HepG2 (cell line): ENCODE measurements around the gene MYH9. TPM values are rescaled to one million over a fixed set of nuclear protein-coding genes. Genes with fewer than 3 reads are reported as not detected.

Experiments
- ATF7-NPFF ChIP-seq: sonication (generic); formaldehyde crosslinking; IDR thresholded peaks from 2 replicates; pipeline ENCODE4 v1.8.1; 2023; ENCODE audit warnings: mild to moderate bottlenecking, low read depth, missing genetic modification reagents, moderate library complexity
- BCL6 ChIP-seq: IDR thresholded peaks from 2 replicates; pipeline ENCODE4 v1.6.1; 2016; ENCODE audit warnings: missing genetic modification reagents, missing compliant biosample characterization
- CAMTA2 ChIP-seq: sonication (generic); formaldehyde crosslinking; IDR thresholded peaks from 2 replicates; pipeline ENCODE4 v1.4.0; 2020; ENCODE audit warnings: mild to moderate bottlenecking, missing genetic modification reagents, borderline replicate concordance
- CCDC6 ChIP-seq: sonication (generic); formaldehyde crosslinking; IDR thresholded peaks from 2 replicates; pipeline ENCODE4 v1.8.1; 2022; ENCODE audit warnings: mild to moderate bottlenecking, missing genetic modification reagents, moderate library complexity
- FOXK1 ChIP-seq: sonication (generic); formaldehyde crosslinking; IDR thresholded peaks from 2 replicates; pipeline ENCODE4 v1.4.0; 2020; ENCODE audit warnings: low read depth, missing genetic modification reagents, borderline replicate concordance
- JDP2 ChIP-seq: sonication (generic); formaldehyde crosslinking; IDR thresholded peaks from 2 replicates; pipeline ENCODE4 v1.8.1; 2022; ENCODE audit warnings: missing genetic modification reagents, borderline replicate concordance
- KAT2B ChIP-seq: fragments of 150-350 bp; IDR thresholded peaks from 2 replicates; pipeline ENCODE4 v1.6.1; 2014; ENCODE audit warnings: low read depth, low read length, borderline replicate concordance
- MXI1 ChIP-seq: IDR thresholded peaks from 3 replicates; pipeline ENCODE4 v1.6.1; 2012; ENCODE audit warnings: low read depth, low read length, inconsistent platforms, borderline replicate concordance
- NFYB ChIP-seq: sonication (generic); formaldehyde crosslinking; IDR thresholded peaks from 2 replicates; pipeline ENCODE4 v1.4.0; 2020; ENCODE audit warnings: missing genetic modification reagents
- RORA ChIP-seq: sonication (generic); formaldehyde crosslinking; IDR thresholded peaks from 2 replicates; pipeline ENCODE4 v1.5.0; 2020; ENCODE audit warnings: mild to moderate bottlenecking, missing genetic modification reagents, moderate library complexity
- SETDB1 ChIP-seq: sonication (generic); formaldehyde crosslinking; IDR thresholded peaks from 2 replicates; pipeline ENCODE4 v1.5.1; 2020; ENCODE audit warnings: missing genetic modification reagents, mild to moderate bottlenecking, borderline replicate concordance
- SNAI1 ChIP-seq: sonication (generic); formaldehyde crosslinking; IDR thresholded peaks from 2 replicates; pipeline ENCODE4 v1.5.0; 2020; ENCODE audit warnings: mild to moderate bottlenecking, missing genetic modification reagents, borderline replicate concordance
- SYNCRIP ChIP-seq: fragments of 200-400 bp; formaldehyde crosslinking; IDR thresholded peaks from 2 replicates; pipeline ENCODE4 v1.6.1; 2018; ENCODE audit warnings: mild to moderate bottlenecking, low read depth, low read length; ENCODE audit not compliant: insufficient read depth
- U2AF2 ChIP-seq: fragments of 200-400 bp; formaldehyde crosslinking; IDR thresholded peaks from 2 replicates; pipeline ENCODE4 v1.6.1; 2017; ENCODE audit warnings: low read depth, mild to moderate bottlenecking, low read length
- XBP1 ChIP-seq: sonication (generic); formaldehyde crosslinking; IDR thresholded peaks from 2 replicates; pipeline ENCODE4 v1.5.0; 2020; ENCODE audit warnings: missing genetic modification reagents
- YY1 ChIP-seq: IDR thresholded peaks from 2 replicates; pipeline ENCODE4 v1.6.1; 2011; ENCODE audit warnings: low read length, low read depth, moderate library complexity, mild to moderate bottlenecking; ENCODE audit not compliant: insufficient read depth, insufficient replicate concordance
- ZFP36L2 ChIP-seq: sonication (generic); formaldehyde crosslinking; IDR thresholded peaks from 2 replicates; pipeline ENCODE4 v1.4.0; 2020; ENCODE audit warnings: missing genetic modification reagents
- ZNF367 ChIP-seq: sonication (generic); formaldehyde crosslinking; IDR thresholded peaks from 2 replicates; pipeline ENCODE4 v1.4.0; 2020; ENCODE audit warnings: missing genetic modification reagents, borderline replicate concordance
- ZNF446 ChIP-seq: sonication (generic); formaldehyde crosslinking; IDR thresholded peaks from 2 replicates; pipeline ENCODE4 v1.5.0; 2020; ENCODE audit warnings: mild to moderate bottlenecking, missing genetic modification reagents
- ZNF589 ChIP-seq: sonication (generic); formaldehyde crosslinking; conservative IDR thresholded peaks from 2 replicates; pipeline ENCODE4 v1.8.0; 2022; ENCODE audit warnings: mild to moderate bottlenecking, moderate library complexity, missing genetic modification reagents
- ZNF598 ChIP-seq: sonication (generic); formaldehyde crosslinking; IDR thresholded peaks from 2 replicates; pipeline ENCODE4 v1.5.1; 2020; ENCODE audit warnings: mild to moderate bottlenecking, missing genetic modification reagents, borderline replicate concordance
- ZNF749 ChIP-seq: sonication (generic); formaldehyde crosslinking; IDR thresholded peaks from 2 replicates; pipeline ENCODE4 v1.8.0; 2022; ENCODE audit warnings: mild to moderate bottlenecking, missing genetic modification reagents, moderate library complexity, borderline replicate concordance
- polyA plus RNA-seq, 8 experiments: library from polyadenylated mRNA; depleted of rRNA in 3 of 8; stranded (reverse) in 7 of 8; unstranded in 1 of 8; fragments of >200 nt; fragmentation: Illumina TruSeq in 4 of 8; extraction: Trizol in 4 of 8; gene quantifications; 2 replicates each; pipeline versions ENCODE4 v1.2.1 to v1.2.3, GENCODE V29; 2011 to 2016; ENCODE audit warnings: low read depth in 4 of 8, missing spikeins in 1 of 8, mixed read lengths in 1 of 8; ENCODE audit not compliant: insufficient read depth in 1 of 8
- total RNA-seq, 5 experiments: library from RNA; depleted of rRNA; stranded (reverse); fragments of >200 nt; fragmentation: Illumina TruSeq; extraction: Trizol; gene quantifications; 2 replicates each; pipeline ENCODE4 v1.2.3, GENCODE V29; 2016; ENCODE audit warnings: low read depth in 1 of 5
- TF ChIP-seq, protein P1 (sequence below): IDR thresholded peaks from 2 replicates; pipeline ENCODE4 v1.6.1; 2016; ENCODE audit warnings: low read depth, borderline replicate concordance
- TF ChIP-seq, protein P2 (sequence below): sonication (generic); formaldehyde crosslinking; IDR thresholded peaks from 2 replicates; pipeline ENCODE4 v1.9.0; 2022; ENCODE audit warnings: low read depth, missing genetic modification reagents
- TF ChIP-seq, protein P3 (sequence below): sonication (generic); formaldehyde crosslinking; IDR thresholded peaks from 2 replicates; pipeline ENCODE4 v1.8.0; 2022; ENCODE audit warnings: missing genetic modification reagents, mild to moderate bottlenecking, borderline replicate concordance
- TF ChIP-seq, protein P4 (sequence below): sonication (generic); formaldehyde crosslinking; IDR thresholded peaks from 2 replicates; pipeline ENCODE4 v1.8.0; 2022; ENCODE audit warnings: mild to moderate bottlenecking, missing genetic modification reagents, moderate library complexity

MYH9 gene
- total and polyA plus RNA-seq, 2 of the 13 experiments (the other 11 are each of a cell fraction or from before 2014, with no cell fraction given) = 50.7 to 98.5 TPM

DNA sequence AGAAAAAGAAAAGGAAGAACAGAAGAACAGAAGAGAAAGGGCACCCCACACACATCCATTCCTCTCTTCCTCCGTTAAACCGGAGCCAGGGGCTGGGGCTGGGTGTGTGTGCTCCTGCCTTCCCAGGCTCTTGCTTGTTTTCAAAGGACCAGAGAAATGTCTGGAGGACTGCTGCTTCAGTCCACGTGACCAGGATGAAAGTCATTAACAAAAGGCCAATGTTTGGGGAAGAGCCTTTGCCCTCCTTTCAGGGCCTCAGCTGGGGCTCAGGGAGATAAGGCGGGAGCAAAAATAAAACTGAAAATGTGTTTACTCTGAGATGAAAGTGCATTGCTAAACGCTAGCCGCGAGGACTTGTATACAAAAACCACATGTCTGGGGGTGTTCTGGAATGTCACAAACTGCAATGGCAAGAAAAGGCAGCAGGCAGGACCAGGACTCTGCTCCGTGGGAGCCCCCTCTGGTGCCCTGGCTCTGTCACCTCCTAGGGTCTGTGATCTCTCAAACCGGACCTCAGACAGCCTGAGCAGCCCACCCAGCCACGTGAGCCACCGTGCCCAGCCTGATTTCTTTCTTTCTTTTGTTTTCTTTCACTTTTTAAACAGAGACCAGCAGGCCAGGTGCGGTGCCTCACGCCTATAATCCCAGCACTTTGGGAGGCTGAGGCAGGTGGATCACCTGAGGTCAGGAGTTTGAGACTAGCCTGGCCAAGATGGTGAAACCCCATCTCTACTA is 31.6 kb upstream of the MYH9 start (continued):
- TF ChIP-seq, protein P1, sequence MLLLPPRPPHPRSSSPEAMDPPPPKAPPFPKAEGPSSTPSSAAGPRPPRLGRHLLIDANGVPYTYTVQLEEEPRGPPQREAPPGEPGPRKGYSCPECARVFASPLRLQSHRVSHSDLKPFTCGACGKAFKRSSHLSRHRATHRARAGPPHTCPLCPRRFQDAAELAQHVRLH (CRISPR knock-in tag) = peak; percentile 90; the same call in 1 of the 2 replicates
- TF ChIP-seq CAMTA2 (CRISPR knock-in tag) = no peak
- TF ChIP-seq ZNF446 (CRISPR knock-in tag) = no peak
- TF ChIP-seq ZNF598 = no peak
- TF ChIP-seq, protein P2, sequence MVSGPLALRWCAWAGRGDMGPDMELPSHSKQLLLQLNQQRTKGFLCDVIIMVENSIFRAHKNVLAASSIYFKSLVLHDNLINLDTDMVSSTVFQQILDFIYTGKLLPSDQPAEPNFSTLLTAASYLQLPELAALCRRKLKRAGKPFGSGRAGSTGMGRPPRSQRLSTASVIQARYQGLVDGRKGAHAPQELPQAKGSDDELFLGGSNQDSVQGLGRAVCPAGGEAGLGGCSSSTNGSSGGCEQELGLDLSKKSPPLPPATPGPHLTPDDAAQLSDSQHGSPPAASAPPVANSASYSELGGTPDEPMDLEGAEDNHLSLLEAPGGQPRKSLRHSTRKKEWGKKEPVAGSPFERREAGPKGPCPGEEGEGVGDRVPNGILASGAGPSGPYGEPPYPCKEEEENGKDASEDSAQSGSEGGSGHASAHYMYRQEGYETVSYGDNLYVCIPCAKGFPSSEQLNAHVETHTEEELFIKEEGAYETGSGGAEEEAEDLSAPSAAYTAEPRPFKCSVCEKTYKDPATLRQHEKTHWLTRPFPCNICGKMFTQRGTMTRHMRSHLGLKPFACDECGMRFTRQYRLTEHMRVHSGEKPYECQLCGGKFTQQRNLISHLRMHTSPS (CRISPR knock-in tag) = peak; percentile 64; the same call in 1 of the 2 replicates
- TF ChIP-seq, protein P3, sequence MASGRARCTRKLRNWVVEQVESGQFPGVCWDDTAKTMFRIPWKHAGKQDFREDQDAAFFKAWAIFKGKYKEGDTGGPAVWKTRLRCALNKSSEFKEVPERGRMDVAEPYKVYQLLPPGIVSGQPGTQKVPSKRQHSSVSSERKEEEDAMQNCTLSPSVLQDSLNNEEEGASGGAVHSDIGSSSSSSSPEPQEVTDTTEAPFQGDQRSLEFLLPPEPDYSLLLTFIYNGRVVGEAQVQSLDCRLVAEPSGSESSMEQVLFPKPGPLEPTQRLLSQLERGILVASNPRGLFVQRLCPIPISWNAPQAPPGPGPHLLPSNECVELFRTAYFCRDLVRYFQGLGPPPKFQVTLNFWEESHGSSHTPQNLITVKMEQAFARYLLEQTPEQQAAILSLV = 0 out of 2 replicates have a peak, but pooled peaks have one; percentile 58
- no peak for TF ChIP-seq SETDB1 (CRISPR knock-in tag)
- TF ChIP-seq NFYB (CRISPR knock-in tag) = no peak; the same call in 1 of the 2 replicates
- TF ChIP-seq, protein P4, sequence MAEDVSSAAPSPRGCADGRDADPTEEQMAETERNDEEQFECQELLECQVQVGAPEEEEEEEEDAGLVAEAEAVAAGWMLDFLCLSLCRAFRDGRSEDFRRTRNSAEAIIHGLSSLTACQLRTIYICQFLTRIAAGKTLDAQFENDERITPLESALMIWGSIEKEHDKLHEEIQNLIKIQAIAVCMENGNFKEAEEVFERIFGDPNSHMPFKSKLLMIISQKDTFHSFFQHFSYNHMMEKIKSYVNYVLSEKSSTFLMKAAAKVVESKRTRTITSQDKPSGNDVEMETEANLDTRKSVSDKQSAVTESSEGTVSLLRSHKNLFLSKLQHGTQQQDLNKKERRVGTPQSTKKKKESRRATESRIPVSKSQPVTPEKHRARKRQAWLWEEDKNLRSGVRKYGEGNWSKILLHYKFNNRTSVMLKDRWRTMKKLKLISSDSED = no peak
- TF ChIP-seq U2AF2 = peak; percentile 79; the same call in 1 of the 2 replicates
- TF ChIP-seq FOXK1 (CRISPR knock-in tag) = peak; percentile 98
- no peak for TF ChIP-seq SYNCRIP
- TF ChIP-seq ZNF589 (CRISPR knock-in tag) = no peak
- no peak for TF ChIP-seq SNAI1
- TF ChIP-seq YY1 = no peak
- no peak for TF ChIP-seq XBP1 (CRISPR knock-in tag)
- TF ChIP-seq ATF7-NPFF (CRISPR knock-in tag) = no peak
- TF ChIP-seq ZFP36L2 = no peak
- no peak for TF ChIP-seq RORA (CRISPR knock-in tag)
- no peak for TF ChIP-seq ZNF749 (CRISPR knock-in tag)
- 0 out of 2 replicates have a peak, but pooled peaks have one; percentile 21 for TF ChIP-seq ZNF367 (CRISPR knock-in tag)
- TF ChIP-seq CCDC6 (CRISPR knock-in tag) = 0 out of 2 replicates have a peak, but pooled peaks have one; percentile 54
- TF ChIP-seq MXI1 = peak; percentile 96; the same call in 2 of the 3 replicates
- TF ChIP-seq KAT2B = no peak
- TF ChIP-seq JDP2 (CRISPR knock-in tag) = no peak; the same call in 1 of the 2 replicates
- peak; percentile 95 for TF ChIP-seq BCL6
